K562 (cell line): ENCODE data around the gene HRC. TPM values are rescaled to one million over a fixed set of nuclear protein-coding genes. Genes with fewer than 3 reads are reported as not detected.
A peak's percentile ranks its signal among the peaks of the same experiment; 100 is the strongest.

Experiments
- ATF7 ChIP-seq: fragments of 450-650 bp; IDR thresholded peaks from 2 replicates; pipeline ENCODE4 v1.7.1; 2014; ENCODE audit warnings: mild to moderate bottlenecking, moderate library complexity
- DDX20 ChIP-seq: fragments of 450-650 bp; IDR thresholded peaks from 2 replicates; pipeline ENCODE4 v1.6.1; 2016; ENCODE audit warnings: missing genetic modification characterization, low read depth, mild to moderate bottlenecking, missing compliant biosample characterization, moderate library complexity
- FIP1L1 ChIP-seq: fragments of 200-400 bp; formaldehyde crosslinking; IDR thresholded peaks from 2 replicates; pipeline ENCODE4 v1.6.1; 2018; ENCODE audit warnings: mild to moderate bottlenecking, low read depth, low read length; ENCODE audit not compliant: poor library complexity, severe bottlenecking
- HMG20A ChIP-seq: fragments of 450-650 bp; formaldehyde crosslinking; conservative IDR thresholded peaks from 2 replicates; pipeline ENCODE4 v1.4.0; 2020; ENCODE audit warnings: mild to moderate bottlenecking, mixed read lengths
- HNRNPH1 ChIP-seq: fragments of 200-400 bp; formaldehyde crosslinking; optimal IDR thresholded peaks from 2 replicates; pipeline ENCODE3; 2017; ENCODE audit warnings: low read depth, mild to moderate bottlenecking, low read length, moderate library complexity
- HNRNPK ChIP-seq: fragments of 200-400 bp; formaldehyde crosslinking; IDR thresholded peaks from one replicate; pipeline ENCODE4 v1.6.1; 2018; ENCODE audit warnings: mild to moderate bottlenecking, low read depth, low read length; ENCODE audit not compliant: poor library complexity, severe bottlenecking
- MAX ChIP-seq: sonication (generic); formaldehyde crosslinking; IDR thresholded peaks from 2 replicates; pipeline ENCODE4 v1.9.0; 2022; ENCODE audit warnings: mild to moderate bottlenecking, missing genetic modification reagents
- MCM7 ChIP-seq, 2 experiments: fragments of 450-650 bp; IDR thresholded peaks; 2 replicates each; pipeline ENCODE4 v1.6.1; 2016 to 2018
- NR2F6 ChIP-seq: fragments of 450-650 bp; formaldehyde crosslinking; IDR thresholded peaks from 2 replicates; pipeline ENCODE4 v1.4.0; 2020; ENCODE audit warnings: mild to moderate bottlenecking
- RFX1 ChIP-seq: fragments of 450-650 bp; IDR thresholded peaks from 2 replicates; pipeline ENCODE4 v1.6.1; 2016; ENCODE audit warnings: mild to moderate bottlenecking, moderate library complexity
- SAFB2 ChIP-seq: fragments of 200-400 bp; formaldehyde crosslinking; IDR thresholded peaks from 2 replicates; pipeline ENCODE4 v1.6.1; 2018; ENCODE audit warnings: borderline replicate concordance, low read length, low read depth, moderate library complexity; ENCODE audit not compliant: severe bottlenecking
- SMARCB1 ChIP-seq: IDR thresholded peaks from 2 replicates; pipeline ENCODE4 v1.6.1; 2011; ENCODE audit warnings: improper control_type of control experiment, low read depth; ENCODE audit not compliant: insufficient read length
- SRF ChIP-seq, 2 experiments: fragments of 250-450, 450-650 bp in 1 of 2; sonication (Bioruptor Pico) in 1 of 2; sonication (generic) in 1 of 2; formaldehyde crosslinking; IDR thresholded peaks; 2 replicates each; pipeline versions ENCODE4 v1.5.0 to v1.5.1; 2020 to 2022; ENCODE audit warnings: mild to moderate bottlenecking in 1 of 2, missing genetic modification reagents in 1 of 2
- TRIM28 ChIP-seq: fragments of 450-650 bp; IDR thresholded peaks from 2 replicates; pipeline ENCODE4 v1.6.1; 2017
- ZNF444 ChIP-seq: fragments of 250-450 bp; sonication (Bioruptor Pico); IDR thresholded peaks from 2 replicates; pipeline ENCODE4 v1.4.0; 2020; ENCODE audit warnings: mild to moderate bottlenecking, moderate library complexity
- ZNF583 ChIP-seq: fragments of 250-450 bp; sonication (Bioruptor Pico); IDR thresholded peaks from 2 replicates; pipeline ENCODE4 v1.4.0; 2020
- ZNF79 ChIP-seq: fragments of 250-450 bp; sonication (Bioruptor Pico); IDR thresholded peaks from 2 replicates; pipeline ENCODE4 v1.4.0; 2020; ENCODE audit warnings: low read depth, mild to moderate bottlenecking, moderate library complexity
- ZSCAN32 ChIP-seq: fragments of 450-650 bp; formaldehyde crosslinking; IDR thresholded peaks from 2 replicates; pipeline ENCODE4 v1.4.0; 2020; ENCODE audit warnings: mild to moderate bottlenecking, moderate library complexity
- polyA plus RNA-seq, 8 experiments: library from polyadenylated mRNA; depleted of rRNA in 4 of 8; stranded (reverse) in 5 of 8; unstranded in 3 of 8; fragments of >200 nt; fragmentation: Nextera tagmentation in 2 of 8; fragmentation: Illumina TruSeq in 1 of 8; extraction: Ambion mirVana in 2 of 8; extraction: Trizol in 1 of 8; gene quantifications; 2 replicates each; pipeline versions ENCODE4 v1.2.1 to v1.2.3, GENCODE V29; 2011 to 2014; ENCODE audit warnings: inconsistent platforms in 1 of 8, missing spikeins in 1 of 8
- total RNA-seq, 7 experiments: library from RNA; depleted of rRNA in 6 of 7; stranded (reverse); fragments of >200 nt in 6 of 7; fragmentation: Illumina TruSeq in 2 of 7; extraction: Trizol in 2 of 7; gene quantifications; 2 replicates each; pipeline versions ENCODE4 v1.2.1 to v1.2.3, GENCODE V29; 2011 to 2021; ENCODE audit warnings: low replicate concordance in 1 of 7
- TF ChIP-seq, protein P1 (sequence below): fragments of 250-450 bp; sonication (Bioruptor Pico); IDR thresholded peaks from 2 replicates; pipeline ENCODE4 v1.5.0; 2020; ENCODE audit warnings: mild to moderate bottlenecking
- TF ChIP-seq, protein P2 (sequence below): fragments of 450-650 bp; IDR thresholded peaks from 2 replicates; pipeline ENCODE4 v1.7.1; 2018; ENCODE audit warnings: mild to moderate bottlenecking, low read depth; ENCODE audit not compliant: partially characterized antibody
- TF ChIP-seq, protein P3 (sequence below): sonication (generic); formaldehyde crosslinking; IDR thresholded peaks from 2 replicates; pipeline ENCODE4 v1.8.0; 2022; ENCODE audit warnings: missing genetic modification reagents, mild to moderate bottlenecking, moderate library complexity, borderline replicate concordance

Gene HRC
- total and polyA plus RNA-seq, 9 of the 15 experiments (the other 6 are each of a cell fraction or from before 2014, with no cell fraction given): 0.66 to 18.7 (median 13.1) TPM

DNA sequence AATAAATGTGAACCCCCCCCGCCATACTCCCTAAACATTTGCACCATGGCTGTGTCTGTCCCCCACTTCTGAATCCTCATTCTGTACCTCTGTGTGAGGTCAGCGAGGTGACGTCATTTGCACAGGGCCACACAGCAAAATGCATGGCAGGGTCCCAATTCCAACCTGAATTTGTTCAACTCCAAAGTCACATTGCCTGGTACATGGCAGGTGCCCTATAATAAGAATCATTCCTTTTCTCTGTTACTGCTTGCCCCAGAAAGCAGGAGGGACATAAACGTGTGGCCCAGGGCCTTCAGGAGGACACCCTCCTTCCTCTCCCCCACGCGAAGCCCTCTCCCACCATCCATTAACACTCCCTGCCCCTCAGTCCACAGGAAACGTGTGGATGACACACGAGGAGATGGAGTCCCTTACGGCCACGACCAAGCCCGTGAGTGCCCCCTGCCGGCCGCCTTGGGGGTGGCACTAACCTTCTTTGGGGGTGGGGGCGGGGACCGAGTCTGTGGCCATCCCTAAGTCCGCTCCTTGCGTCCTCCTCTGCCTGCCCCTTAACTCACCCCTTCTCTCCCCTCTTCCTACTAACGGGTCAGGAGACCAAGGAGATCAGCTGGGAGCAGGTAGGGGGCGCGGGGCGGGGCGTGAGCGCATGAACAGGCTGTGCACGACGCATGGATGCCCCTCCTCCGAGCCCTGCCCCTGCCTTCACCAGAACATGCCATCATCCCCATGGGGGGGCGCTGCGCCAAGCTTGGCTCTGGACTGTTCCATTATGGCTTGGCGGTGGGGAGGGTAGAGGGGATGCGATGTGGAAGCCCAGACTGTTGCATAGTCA lies 9.4 kb downstream of the HRC start (continued):
- TF ChIP-seq SMARCB1: no peak
- no peak for TF ChIP-seq RFX1
- TF ChIP-seq TRIM28: no peak
- TF ChIP-seq ZNF444: no peak
- no peak for TF ChIP-seq ZNF79 (CRISPR knock-in tag)
- peak in 1 of 2 experiments; percentile 75; a peak in 2 of 4 replicates for TF ChIP-seq SRF (CRISPR knock-in tag; IDR thresholded peaks at IDR 0.05)
- TF ChIP-seq FIP1L1: no peak
- TF ChIP-seq ZNF583: no peak
- TF ChIP-seq, protein P1, sequence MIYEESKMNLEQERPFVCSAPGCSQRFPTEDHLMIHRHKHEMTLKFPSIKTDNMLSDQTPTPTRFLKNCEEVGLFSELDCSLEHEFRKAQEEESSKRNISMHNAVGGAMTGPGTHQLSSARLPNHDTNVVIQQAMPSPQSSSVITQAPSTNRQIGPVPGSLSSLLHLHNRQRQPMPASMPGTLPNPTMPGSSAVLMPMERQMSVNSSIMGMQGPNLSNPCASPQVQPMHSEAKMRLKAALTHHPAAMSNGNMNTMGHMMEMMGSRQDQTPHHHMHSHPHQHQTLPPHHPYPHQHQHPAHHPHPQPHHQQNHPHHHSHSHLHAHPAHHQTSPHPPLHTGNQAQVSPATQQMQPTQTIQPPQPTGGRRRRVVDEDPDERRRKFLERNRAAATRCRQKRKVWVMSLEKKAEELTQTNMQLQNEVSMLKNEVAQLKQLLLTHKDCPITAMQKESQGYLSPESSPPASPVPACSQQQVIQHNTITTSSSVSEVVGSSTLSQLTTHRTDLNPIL: no peak
- no peak for TF ChIP-seq SAFB2
- no peak for TF ChIP-seq HNRNPH1
- TF ChIP-seq, protein P2, sequence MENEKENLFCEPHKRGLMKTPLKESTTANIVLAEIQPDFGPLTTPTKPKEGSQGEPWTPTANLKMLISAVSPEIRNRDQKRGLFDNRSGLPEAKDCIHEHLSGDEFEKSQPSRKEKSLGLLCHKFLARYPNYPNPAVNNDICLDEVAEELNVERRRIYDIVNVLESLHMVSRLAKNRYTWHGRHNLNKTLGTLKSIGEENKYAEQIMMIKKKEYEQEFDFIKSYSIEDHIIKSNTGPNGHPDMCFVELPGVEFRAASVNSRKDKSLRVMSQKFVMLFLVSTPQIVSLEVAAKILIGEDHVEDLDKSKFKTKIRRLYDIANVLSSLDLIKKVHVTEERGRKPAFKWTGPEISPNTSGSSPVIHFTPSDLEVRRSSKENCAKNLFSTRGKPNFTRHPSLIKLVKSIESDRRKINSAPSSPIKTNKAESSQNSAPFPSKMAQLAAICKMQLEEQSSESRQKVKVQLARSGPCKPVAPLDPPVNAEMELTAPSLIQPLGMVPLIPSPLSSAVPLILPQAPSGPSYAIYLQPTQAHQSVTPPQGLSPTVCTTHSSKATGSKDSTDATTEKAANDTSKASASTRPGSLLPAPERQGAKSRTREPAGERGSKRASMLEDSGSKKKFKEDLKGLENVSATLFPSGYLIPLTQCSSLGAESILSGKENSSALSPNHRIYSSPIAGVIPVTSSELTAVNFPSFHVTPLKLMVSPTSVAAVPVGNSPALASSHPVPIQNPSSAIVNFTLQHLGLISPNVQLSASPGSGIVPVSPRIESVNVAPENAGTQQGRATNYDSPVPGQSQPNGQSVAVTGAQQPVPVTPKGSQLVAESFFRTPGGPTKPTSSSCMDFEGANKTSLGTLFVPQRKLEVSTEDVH: no peak
- TF ChIP-seq ATF7: peak; percentile 98
- no peak for TF ChIP-seq HMG20A
- no peak for TF ChIP-seq NR2F6 (CRISPR knock-in tag)
- peak; percentile 68 for TF ChIP-seq MAX (CRISPR knock-in tag)
- TF ChIP-seq MCM7 (IDR thresholded peaks at IDR 0.05): no peak
- TF ChIP-seq, protein P3, sequence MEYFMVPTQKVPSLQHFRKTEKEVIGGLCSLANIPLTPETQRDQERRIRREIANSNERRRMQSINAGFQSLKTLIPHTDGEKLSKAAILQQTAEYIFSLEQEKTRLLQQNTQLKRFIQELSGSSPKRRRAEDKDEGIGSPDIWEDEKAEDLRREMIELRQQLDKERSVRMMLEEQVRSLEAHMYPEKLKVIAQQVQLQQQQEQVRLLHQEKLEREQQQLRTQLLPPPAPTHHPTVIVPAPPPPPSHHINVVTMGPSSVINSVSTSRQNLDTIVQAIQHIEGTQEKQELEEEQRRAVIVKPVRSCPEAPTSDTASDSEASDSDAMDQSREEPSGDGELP (CRISPR knock-in tag): peak; percentile 96
- no peak for TF ChIP-seq ZSCAN32 (CRISPR knock-in tag)
- no peak for TF ChIP-seq DDX20 (tag)
- TF ChIP-seq HNRNPK: no peak
